HG02870 (cell line): ENCODE results near the gene RADIL.

Experiments
- ATAC-seq: cut with Tn5 transposase; IDR thresholded peaks from one replicate; pipeline ENCODE4 v1.9.1; 2021; ENCODE audit warnings: mild to moderate bottlenecking, moderate library complexity; ENCODE audit not compliant: unreplicated experiment

Gene RADIL

DNA sequence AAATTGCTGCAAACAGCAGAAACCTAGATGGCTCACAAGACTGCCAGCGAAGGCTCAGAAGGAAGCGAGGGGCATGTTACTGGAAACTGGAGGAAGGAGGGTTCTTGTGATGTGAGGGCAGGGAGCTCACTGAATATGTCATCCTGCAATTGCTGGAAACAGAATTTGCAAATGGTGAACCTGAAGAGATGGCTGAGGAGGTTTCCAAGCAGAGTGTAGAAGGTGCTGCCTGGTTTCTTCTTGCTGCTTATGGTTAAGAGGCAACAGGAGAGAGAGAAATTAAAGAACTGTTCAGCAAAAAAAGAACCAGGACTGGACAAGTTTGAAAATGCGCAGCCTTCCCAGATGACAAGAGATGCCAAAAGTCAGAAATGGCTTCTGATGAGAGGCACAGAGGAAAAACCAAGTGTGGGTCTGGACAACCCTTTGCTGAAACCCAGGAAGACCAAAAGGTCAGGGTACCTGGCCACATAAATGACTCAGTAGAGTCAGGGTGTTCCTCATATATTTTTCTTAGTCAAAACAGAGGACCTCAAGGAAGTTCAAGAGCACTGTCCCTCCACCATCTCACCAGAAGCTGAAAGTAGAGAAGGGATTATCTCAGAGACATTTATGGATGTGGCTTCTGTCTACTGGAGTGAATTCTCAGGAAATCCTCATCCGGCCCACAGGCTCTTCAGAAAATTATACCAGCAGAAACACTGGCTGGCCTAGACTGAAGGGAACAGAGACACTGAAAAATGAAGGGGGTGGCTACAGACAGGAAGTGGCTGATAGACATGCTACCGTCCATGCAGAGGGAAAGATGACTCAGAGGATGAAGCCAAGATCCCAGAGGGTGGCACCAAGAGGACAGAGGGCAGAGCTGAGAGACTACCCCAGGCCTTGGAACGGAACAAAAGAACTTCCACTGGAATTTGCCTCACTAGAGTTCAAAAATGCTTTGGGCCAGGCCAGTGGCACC lies 31.8 kb downstream of the RADIL start:
- no peak for ATAC-seq

DNA sequence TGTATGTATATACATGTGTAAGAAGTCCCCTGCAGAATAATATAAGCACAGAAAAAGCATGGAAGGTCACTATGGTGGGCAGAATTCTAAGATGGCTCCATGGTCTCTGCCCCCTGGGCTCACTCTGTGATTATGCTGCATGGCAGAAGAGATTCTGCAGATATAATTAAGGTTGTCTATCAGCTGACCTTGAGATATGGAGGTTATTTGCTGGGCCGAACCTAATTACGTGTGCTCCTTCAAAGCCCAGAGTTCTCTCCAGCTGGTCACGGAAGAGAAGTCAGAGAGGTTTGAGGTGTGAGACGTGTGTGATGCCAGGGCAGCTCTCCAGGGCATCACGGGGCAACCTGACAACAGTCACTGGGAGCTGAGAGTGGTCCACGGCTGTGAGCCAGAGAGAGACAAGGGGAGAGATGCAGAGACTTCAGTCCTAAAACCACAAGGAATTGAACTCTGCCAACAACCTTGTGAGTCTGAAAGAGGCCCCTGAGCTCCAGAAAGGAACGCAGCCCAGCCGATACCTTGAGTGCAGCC lies 33.2 kb downstream of the RADIL start:
- ATAC-seq, result no peak

DNA sequence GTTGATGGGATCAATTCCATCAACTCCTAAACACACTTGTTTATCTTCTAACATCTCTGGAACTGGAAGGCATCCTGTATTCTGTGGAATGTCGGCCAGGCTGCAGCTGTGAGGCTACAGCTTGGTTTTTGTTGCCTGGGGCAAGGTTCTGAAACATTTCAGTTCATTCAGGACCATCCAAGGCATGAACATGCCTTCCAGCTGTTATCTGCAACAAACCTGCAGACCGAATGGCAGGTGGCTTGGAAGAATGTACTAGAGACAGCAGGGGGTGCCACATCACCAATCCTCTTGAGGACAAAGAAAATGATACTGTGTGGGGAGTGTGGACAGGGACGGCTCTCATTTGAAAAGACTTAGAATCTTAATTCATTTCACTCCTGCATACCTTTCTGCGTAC lies 34.1 kb downstream of the RADIL start:
- ATAC-seq, result no peak

DNA sequence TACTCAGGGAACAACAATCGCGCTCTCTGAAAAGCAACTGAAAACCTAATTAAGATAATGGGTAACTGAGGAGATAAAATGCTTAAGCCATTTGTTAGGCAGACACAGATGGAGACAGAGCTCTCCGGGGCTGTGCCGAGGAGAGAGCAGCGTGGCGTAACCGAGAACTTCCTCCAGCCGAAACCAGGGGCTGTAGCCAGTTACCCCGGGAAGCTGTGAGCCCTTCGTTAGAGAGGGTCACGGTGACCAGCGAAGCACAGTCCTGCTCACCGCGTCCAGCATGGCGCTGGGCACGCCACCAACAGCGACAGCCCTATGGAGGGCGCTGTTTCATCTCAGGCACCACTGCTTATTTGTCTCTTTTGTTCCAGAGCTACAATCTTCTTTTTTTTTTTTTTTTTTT lies 37.8 kb downstream of the RADIL start:
- ATAC-seq, result no peak

DNA sequence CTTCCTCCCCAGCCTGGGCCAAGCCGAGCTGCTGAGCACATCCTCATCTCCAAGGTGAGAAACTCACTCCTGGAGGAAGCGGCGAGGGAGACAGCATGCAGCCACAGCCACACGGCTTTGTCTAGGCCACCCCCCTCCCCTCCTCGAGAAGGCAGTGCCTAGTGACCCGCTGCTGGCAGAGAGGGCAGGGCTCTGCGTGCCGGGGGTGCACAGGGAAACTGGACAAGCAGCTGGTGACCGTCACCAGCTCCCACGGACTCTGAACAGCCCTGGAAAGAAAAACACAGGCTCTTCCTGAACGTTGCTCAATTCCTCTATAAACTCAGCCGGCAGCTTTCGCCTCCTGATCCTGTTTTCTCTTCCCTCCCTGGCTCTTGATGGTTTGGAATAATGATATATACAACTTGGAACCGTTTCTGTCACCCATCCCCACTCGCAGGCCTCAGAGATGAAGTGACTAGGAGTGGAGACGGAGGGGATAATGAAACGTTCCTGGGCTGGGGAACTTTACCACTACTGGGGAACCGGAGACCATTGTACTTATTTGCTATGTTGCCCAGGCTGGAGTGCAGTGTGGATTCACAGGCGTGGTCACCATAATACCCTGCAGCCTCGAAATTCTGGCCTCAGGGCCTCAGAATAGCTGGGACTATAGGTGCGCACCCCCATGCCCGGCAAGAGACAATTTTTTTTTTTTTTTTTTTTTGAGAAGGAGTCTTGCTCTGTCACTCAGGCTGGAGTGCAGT lies 41.0 kb downstream of the RADIL start:
- no peak for ATAC-seq

DNA sequence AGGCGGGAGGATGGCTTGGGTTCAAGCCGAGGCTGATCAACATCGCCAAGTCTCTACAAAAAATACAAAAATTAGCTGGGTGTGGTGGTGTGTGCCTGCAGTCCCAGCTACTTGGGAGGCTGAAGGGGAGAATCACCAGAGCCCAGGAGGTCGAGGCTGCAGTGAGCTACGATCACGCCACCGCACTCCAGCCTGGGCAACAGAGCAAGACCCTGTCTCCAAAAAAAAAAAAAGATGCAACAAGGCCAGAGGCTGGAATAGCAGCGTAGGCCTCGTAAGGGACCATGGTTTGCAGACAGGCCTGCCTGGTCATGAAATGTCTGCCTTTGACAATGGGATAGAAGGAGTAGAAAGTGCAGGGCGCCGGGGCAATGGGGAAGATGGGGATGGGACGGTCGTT lies 41.7 kb downstream of the RADIL start:
- ATAC-seq, result no peak

DNA sequence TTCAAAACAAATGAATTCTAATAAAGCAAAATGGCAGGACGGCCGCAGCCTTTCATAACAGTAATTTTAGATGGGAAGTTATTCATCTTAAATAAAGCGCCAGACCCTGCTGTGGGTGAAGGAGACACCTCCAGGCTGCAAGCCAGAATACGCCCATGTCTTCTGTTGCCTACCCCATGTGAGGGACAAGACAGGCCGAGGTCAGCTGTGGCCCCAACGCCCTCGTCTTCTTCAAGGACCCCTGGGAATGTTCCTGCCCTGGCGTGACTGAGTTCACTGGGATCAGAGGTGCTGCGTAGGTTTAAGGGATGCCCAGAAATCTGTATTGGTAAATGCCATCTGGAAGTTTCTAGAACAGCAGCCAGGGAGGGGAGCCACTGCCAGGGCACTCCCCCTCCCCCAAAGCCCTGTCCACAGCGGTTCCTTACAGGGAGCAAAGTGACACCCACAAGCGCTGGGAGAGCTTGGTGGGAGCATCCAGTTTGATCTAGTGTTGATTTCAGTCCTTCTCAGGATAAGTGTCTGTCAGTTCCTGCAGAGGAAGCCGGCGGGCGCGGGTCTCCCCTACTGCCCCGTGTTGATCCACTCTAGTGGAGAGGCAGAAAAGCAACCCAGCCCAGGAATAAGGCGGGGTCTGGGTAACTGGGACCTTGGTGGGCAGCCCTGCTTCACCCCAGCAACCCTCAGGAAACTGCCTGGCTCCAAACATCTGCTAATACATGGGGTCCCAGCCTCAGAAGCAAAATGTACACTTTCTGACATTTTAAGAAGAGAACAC lies 42.3 kb downstream of the RADIL start:
- no peak for ATAC-seq

DNA sequence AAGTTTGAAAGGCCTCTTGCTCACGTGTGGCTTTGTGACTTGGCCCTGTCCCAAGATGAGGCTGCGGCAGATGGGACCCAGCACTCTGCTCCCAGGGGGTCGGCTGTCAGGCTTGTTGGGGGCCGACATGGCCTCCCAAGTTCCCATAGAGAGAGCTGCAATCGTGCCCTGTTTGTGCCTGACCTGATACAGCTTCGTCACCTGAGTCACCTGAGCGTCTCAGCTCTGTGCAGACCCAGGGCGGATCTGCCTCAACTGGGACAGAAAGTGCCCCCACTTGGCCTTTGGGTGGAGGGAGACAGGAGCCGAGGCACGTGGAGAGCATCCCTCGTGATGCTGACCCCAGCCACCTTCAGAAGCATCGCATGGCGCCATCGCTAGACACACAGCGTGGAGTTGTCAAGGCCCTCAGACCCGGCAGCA lies 43.4 kb downstream of the RADIL start:
- ATAC-seq, result no peak

DNA sequence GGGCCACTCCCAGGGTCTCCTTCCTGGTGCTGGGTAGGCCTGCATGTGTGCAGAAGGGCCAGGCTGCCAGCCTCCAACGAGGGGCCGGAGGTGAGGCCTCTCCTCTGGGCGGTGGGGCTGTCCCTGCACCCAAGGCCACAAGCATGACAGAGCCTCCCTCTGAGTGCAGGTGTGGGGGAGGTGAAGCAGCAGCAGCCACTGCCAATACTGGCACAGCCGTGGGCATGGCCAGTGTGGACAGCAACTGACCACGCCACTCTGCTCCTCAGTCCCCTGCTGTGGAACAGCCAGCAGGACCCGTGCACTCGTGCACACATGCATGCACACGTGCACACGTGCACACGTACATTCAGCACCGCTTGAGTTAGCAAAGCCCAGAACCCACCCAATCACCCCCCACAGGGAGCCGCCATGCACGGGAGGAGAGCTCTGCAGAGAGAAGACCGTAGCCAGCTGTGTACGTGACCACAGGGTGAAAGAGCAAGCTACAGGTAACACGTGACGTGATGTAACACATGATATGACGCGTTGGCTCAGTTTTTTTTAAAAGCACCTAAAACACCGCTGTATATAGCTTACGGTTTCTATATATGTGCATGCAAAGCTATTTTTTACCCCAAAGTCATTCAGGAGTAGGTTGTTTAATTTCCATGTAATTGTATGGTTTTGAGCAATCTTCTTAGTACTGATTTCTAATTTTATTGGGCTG lies 44.7 kb downstream of the RADIL start:
- ATAC-seq, result no peak

DNA sequence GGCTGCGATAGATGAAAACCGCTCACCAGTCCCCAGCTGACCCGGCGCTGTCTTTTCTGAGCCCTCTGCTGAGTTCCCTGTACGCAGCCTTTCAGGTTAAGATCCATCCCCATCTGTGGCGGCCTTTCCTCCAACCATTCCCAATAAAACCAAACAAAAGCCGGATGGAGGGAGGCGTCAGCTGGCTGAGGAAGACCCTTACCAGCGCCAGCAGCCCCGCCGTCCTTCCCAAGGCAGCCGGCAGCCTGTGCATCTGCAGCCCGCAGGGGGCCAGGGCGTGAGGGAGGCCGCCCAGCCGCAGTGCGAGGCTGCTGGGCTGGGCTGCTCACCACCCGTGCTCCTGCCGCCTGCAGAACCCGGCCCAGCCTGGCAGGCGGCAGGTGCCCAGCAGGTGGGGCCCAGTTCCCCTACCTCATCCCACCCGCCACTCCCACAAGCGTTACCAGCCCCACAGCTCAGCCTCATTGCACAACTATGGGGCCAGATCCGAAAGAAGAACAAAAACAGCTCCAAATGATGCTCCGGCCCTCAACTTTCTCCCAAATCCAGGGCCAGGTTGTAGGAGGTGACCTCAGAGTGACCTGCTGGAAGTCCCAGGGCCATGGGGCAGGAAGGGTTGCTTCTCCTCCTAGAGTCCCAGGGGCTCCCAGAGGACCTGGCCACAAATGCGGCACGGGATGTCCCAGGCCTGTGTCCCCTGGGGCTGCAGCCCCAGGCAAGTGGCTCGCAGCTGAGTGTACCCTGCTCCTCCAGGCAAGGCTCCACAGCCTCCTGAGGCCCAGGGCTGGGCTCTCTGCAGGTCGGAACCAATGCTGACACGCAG lies 45.5 kb downstream of the RADIL start:
- no peak for ATAC-seq

DNA sequence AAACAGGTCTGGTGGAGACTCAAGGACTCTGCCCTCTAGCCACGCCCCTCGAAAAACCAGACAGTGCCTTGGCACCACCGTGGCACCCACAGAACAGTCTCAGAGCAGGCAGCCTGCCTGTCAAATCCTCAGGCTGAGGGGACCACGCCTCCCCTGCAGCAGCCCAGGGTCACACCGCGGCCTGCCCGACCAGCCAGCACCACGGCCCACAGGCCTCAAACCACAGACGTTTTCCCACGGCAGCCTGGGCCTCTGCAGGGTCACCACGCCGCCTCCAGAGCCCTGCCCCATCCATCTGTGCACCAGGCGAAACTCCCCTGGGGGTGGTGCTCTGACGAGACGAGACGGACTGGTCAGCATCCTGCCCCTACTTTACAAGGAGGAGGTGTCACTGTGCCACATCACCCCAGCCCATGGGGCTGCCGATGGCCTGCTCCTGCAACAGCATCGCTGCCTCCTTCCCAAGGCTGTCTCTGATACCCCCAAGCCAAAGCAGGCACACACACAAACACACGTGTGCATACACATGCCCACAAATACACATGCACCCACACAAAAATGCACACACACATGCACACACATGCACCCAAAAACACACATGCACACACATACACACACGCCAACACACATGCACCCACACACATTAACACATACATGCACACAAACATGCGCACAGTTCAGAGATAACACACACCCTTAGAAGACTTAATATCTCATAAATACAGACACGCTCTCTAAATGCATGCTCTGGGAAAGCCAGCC lies 46.3 kb downstream of the RADIL start:
- no peak for ATAC-seq

DNA sequence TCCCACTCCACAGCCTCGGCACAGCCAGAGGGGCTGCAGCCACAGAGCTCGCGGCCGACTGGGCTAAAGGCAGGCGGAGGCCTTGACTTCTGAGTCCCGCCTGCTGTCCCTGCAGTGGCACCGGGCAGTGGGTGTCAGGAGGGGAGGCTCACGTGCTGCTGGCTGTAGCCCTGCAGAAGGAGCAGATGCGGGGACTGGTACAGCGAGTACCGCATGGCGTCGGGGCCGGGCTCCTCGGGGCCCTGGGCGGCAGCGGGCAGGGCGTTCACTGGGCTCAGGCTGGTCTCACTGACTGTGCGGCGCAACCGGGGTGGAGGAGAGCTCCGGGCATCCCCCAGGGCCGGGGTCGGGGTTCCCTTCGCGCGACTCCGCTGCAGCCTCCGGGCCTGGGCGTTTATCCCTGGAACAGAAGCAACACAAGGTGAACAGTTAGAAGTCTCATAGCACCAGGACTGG lies 47.3 kb downstream of the RADIL start:
- no peak for ATAC-seq

DNA sequence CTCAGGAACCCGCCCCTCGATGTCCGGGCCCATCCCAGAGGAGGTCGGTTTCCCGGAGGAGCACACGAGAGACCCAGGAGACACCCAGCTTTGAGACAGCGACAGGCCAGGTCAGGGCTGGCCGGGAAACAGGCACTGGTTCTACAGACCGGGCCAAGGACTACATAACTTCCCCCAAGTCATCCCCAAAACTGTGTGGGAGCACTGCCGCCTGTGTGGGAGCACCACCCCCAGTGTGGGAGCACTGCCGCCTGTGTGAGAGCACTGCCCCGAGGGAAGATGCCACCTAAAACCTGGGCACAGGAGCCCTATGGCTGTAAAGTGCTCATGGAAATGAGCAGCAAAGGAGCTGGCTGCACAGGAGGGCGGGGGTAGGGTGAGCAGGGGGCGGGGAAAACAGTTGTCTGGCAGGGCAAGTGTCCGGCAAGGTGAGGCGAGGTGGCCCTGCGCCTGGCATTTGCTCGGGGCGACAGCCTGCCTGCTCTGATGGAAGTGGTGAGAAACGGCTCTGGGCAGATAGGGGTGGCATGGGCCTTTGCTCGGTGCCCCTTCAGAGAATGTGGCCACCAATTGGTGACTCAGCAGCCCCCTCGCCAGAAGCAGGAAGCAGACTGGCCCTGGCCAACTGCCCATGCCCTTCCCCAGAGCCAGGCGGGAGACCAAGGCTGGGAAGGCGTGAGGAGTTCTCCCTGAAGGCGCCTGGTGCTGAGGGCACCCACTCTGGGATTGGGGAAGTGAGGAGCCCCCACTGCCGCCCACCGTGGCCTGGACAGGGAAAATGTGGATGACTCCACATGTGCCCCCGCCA lies 47.9 kb downstream of the RADIL start:
- no peak for ATAC-seq

DNA sequence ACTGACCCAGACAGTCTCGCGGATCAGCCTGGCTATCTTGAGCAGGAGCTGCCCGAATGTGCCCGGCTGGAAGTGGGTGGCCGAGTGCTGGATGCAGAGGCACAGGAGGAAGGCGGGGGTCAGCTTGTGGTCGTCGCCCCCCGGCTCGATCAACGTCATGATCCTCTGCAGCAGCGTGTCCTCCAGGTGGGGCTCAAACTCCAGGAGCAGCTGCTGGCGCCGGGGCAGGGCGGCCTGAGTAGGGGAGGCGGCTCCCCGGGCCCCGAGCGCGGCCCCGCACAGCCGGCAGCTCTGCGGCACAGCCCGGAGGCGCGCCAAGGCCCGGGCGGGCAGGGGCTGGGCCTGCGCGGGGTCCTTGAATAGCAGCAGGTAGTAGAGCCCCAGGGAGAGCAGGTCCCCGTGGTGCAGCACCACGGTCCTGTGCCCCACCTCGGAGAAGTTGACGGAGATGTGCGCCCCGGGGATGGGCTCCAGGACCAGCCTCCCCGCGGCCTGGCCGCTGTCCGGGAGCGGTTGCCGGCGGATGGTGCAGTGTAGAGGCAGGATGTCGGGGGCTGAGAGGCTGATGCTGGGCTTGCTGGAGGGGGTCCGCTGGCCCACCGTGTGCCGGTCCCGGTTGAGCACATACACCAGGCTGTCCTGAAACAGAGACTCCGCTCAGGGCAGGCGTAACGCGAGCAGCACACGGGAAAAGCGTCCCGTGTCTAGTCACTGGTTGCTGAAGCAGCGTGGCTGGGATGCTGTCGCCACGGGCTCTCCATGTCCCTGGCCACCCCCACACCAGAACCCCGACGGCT lies 48.7 kb downstream of the RADIL start:
- no peak for ATAC-seq

DNA sequence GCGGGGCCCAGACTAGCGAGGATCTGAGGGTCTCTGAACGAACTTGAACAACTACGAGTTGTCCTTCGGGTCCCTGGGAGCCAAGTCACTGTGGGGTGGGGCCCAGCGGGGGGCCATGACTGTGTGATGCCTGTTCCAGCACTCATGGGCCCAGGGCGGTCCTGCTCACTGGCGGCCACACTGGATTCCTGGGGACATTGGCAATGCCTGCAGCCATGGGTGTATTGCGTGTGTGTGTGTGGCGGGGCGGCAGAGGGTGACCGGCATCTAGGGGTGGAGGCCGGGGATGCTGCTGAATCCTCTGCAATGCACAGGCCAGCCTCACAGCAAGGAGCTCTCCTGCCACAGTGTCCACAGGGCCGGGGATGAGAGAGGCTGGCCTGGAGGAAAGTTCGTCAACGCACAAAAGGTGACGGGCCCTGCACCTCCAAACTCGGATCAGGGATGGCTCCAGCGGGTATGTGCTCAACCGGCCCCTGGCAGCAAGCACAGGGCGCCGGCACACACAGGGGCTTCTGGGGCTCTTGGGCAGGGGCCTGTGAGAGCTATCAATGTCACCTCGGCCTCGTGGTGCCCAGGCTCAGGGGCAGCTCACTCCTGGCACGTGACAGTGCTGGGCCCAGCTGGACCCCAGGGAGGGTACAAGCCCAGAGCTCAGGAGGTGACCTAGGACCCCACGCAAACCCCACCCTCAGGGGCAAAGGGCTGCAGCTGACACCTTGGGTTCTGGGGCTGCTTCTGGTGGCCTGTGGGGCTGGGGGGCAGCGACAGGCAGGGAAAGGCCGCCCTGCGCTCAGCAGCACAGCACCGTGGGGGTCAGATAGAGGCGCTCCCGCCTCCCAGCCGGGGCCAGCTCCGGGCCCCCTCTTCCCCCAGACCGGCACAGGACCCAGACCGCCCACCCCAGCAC lies 49.6 kb downstream of the RADIL start:
- no peak for ATAC-seq

DNA sequence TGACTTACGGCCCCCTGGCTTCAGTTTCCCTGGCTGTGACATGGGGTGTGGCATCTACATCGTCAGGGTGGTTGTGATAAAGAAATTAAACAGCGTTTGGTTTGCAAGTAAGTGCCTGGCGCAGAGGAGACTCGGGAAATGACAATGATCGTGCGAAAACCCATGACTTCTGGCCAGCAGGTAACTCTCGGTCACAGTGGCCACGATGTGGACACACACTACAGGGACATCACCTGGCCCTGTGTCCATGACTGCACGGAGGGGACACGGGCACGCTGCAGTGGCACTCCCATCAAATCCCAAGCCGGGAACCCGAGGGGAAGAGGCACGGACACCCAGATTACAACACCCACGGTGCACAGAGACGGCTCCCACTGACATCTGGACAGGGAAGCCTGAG lies 50.3 kb downstream of the RADIL start:
- ATAC-seq, result no peak
